ENCODE data around the gene CHRNA5.
"Not testable (repeated sequence)": the region's sequence is repeated elsewhere in the genome, so short reads cannot be mapped to it uniquely, and the experiment has no call there.

GRCh38 chr15:78520035-78520434, 45.3 kb upstream of the CHRNA5 start:
- not testable (repeated sequence) for TF ChIP-seq EZH2 (IDR thresholded peaks at IDR 0.05; ENCODE audit: borderline replicate concordance); CTCF (IDR thresholded peaks at IDR 0.05; ENCODE audit: poor library complexity); EZH2phosphoT487 (IDR thresholded peaks at IDR 0.05; ENCODE audit: low read depth, severe bottlenecking, unreplicated experiment)

All from hepatocyte (in vitro differentiated cells).